HCT116 (cell line): ENCODE results near the gene CNTFR. TPM values are rescaled to one million over a fixed set of nuclear protein-coding genes. Genes with fewer than 3 reads are reported as not detected.
A peak's percentile ranks its signal among the peaks of the same experiment; 100 is the strongest.

Experiments used
- ATAC-seq: fragments of 200-7000 bp; cut with Tn5 transposase; 2 replicates; pipeline ENCODE4 v1.9.1; 2020; ENCODE audit warnings: mild to moderate bottlenecking, moderate library complexity
- BruUV-seq: library from RNA; stranded (reverse); fragments of 400-500 nt; replicated peaks from 2 replicates; lab custom pipeline; 2021; lab: Mats Ljungman, UMichigan
- CTCF ChIA-PET: fragments of 300-600 bp; sonication (Branson Sonifier 250); formaldehyde crosslinking; loops from one replicate; lab custom pipeline; 2021; ENCODE audit warnings: antibody characterized with exemption; lab: Charles Lee
- POLR2A ChIA-PET: fragments of 300-600, 350-600 bp; sonication (Branson Sonifier 250); formaldehyde crosslinking; loops from one replicate; lab custom pipeline; 2021; ENCODE audit warnings: antibody characterized with exemption; lab: Charles Lee
- RAD21 ChIA-PET, 2 experiments: fragments of 300-600 bp; sonication (Branson Sonifier 250); formaldehyde crosslinking; loops; one replicate each; lab custom pipeline; 2023; ENCODE audit warnings: low total read pairs in 2 of 2; ENCODE audit not compliant: uncharacterized antibody in 2 of 2, unreplicated experiment in 2 of 2, low non-redundant PET in 1 of 2; lab: Charles Lee
- DNase-seq: peaks from one replicate; pipeline ENCODE4 v3.0.0-alpha.2; 2010; ENCODE audit warnings: low read depth, low spot score
- H2AFZ ChIP-seq: fragments of 200-600 bp; shearing (Covaris generic), sonication (generic); 2 replicates; pipeline ENCODE4 v1.6.1; 2017; ENCODE audit warnings: low read depth, mixed run types, mixed read lengths, antibody characterized with exemption, low read length; ENCODE audit not compliant: poor library complexity, severe bottlenecking
- H3K27ac ChIP-seq: 2 replicates; pipeline ENCODE4 v1.5.1; 2012; ENCODE audit warnings: low read depth, low read length
- H3K27me3 ChIP-seq: fragments of 200-600 bp; sonication (generic); 2 replicates; pipeline ENCODE4 v1.6.1; 2016; ENCODE audit warnings: mixed run types, low read length, mixed read lengths; ENCODE audit not compliant: insufficient read depth
- H3K36me3 ChIP-seq, 2 experiments: fragments of 200-500 bp in 1 of 2; fragments of 200-600 bp in 1 of 2; sonication (Bioruptor generic) in 1 of 2; sonication (generic) in 1 of 2; 2 replicates each; pipeline versions ENCODE4 v1.5.1 to v1.6.1; 2014 to 2016; ENCODE audit warnings: low read length in 2 of 2, inconsistent platforms in 1 of 2, mixed read lengths in 1 of 2, mixed run types in 1 of 2; ENCODE audit not compliant: insufficient read depth in 2 of 2, control insufficient read depth in 1 of 2
- H3K4me1 ChIP-seq, 2 experiments: fragments of 200-600 bp in 1 of 2; sonication (generic) in 1 of 2; 2 replicates each; pipeline versions ENCODE4 v1.5.1 to v1.6.1; 2012 to 2017; ENCODE audit warnings: low read length in 2 of 2, inconsistent platforms in 1 of 2, mild to moderate bottlenecking in 1 of 2, mixed read lengths in 1 of 2, mixed run types in 1 of 2, moderate library complexity in 1 of 2; ENCODE audit not compliant: insufficient read depth in 2 of 2, control insufficient read depth in 1 of 2
- H3K4me2 ChIP-seq: fragments of 200-600 bp; sonication (generic); 2 replicates; pipeline ENCODE4 v1.6.1; 2017; ENCODE audit warnings: mixed run types, low read length, mixed read lengths
- H3K4me3 ChIP-seq, 2 experiments: fragments of 200-600 bp in 1 of 2; sonication (generic) in 1 of 2; replicated peaks in 1 of 2; 2 replicates each; pipeline ENCODE4 v1.5.1; 2011 to 2016; ENCODE audit warnings: low read length in 2 of 2, control low read depth in 1 of 2, low read depth in 1 of 2, mild to moderate bottlenecking in 1 of 2, mixed read lengths in 1 of 2, mixed run types in 1 of 2
- H3K79me2 ChIP-seq: fragments of 200-600 bp; sonication (generic); 2 replicates; pipeline ENCODE4 v1.6.1; 2017; ENCODE audit warnings: mild to moderate bottlenecking, mixed run types, low read length, moderate library complexity, mixed read lengths; ENCODE audit not compliant: insufficient read depth
- H3K9ac ChIP-seq: fragments of 200-600 bp; sonication (generic); 2 replicates; pipeline ENCODE4 v1.6.1; 2016; ENCODE audit warnings: low read length, mixed read lengths
- H3K9me2 ChIP-seq: fragments of 200-600 bp; sonication (generic), shearing (Covaris generic); 2 replicates; pipeline ENCODE4 v1.6.1; 2017; ENCODE audit warnings: mixed run types, mild to moderate bottlenecking, moderate library complexity; ENCODE audit not compliant: insufficient read depth
- H3K9me3 ChIP-seq, 2 experiments: fragments of 200-500 bp in 1 of 2; fragments of 200-600 bp in 1 of 2; sonication (Bioruptor generic) in 1 of 2; sonication (generic) in 1 of 2; 2 replicates each; pipeline ENCODE4 v1.6.1; 2014 to 2017; ENCODE audit warnings: low read length in 2 of 2, mixed read lengths in 2 of 2, inconsistent platforms in 1 of 2, low read depth in 1 of 2, mild to moderate bottlenecking in 1 of 2, mixed run types in 1 of 2, moderate library complexity in 1 of 2; ENCODE audit not compliant: control insufficient read depth in 1 of 2, insufficient read depth in 1 of 2
- H4K20me1 ChIP-seq: fragments of 200-600 bp; sonication (generic), shearing (Covaris generic); 2 replicates; pipeline ENCODE4 v1.6.1; 2017; ENCODE audit warnings: mixed run types, mild to moderate bottlenecking, moderate library complexity; ENCODE audit not compliant: insufficient read depth
- CBX3 ChIP-seq: IDR thresholded peaks from 2 replicates; pipeline ENCODE4 v1.6.1; 2012; ENCODE audit warnings: low read depth
- CEBPB ChIP-seq: IDR thresholded peaks from 2 replicates; pipeline ENCODE4 v1.6.1; 2012; ENCODE audit warnings: low read depth
- CTCF ChIP-seq, 3 experiments: fragments of 200-600 bp in 1 of 3; sonication (generic) in 1 of 3; IDR thresholded peaks in 2 of 3; conservative IDR thresholded peaks in 1 of 3; 2 replicates each; pipeline ENCODE4 v1.5.1; 2012 to 2017; ENCODE audit warnings: low read depth in 2 of 3, low read length in 2 of 3, antibody characterized with exemption in 1 of 3, borderline replicate concordance in 1 of 3, control low read depth in 1 of 3, mild to moderate bottlenecking in 1 of 3, mixed read lengths in 1 of 3, mixed run types in 1 of 3, moderate library complexity in 1 of 3; ENCODE audit not compliant: insufficient read depth in 1 of 3
- EGR1 ChIP-seq: IDR thresholded peaks from 2 replicates; pipeline ENCODE4 v1.6.1; 2012; ENCODE audit warnings: low read depth
- POLR2A ChIP-seq: IDR thresholded peaks from 2 replicates; pipeline ENCODE4 v1.7.0; 2011; ENCODE audit warnings: borderline replicate concordance; ENCODE audit not compliant: insufficient read depth, insufficient read length; ENCODE audit errors: extremely low read depth
- POLR2AphosphoS5 ChIP-seq: IDR thresholded peaks from 2 replicates; pipeline ENCODE4 v1.6.1; 2011; ENCODE audit warnings: mild to moderate bottlenecking, low read depth, low read length, moderate library complexity
- RAD21 ChIP-seq: IDR thresholded peaks from 2 replicates; pipeline ENCODE4 v1.6.1; 2012; ENCODE audit warnings: low read depth, mild to moderate bottlenecking
- SIN3A ChIP-seq: IDR thresholded peaks from 2 replicates; pipeline ENCODE4 v1.6.1; 2012; ENCODE audit warnings: low read depth
- TCF7L2 ChIP-seq: IDR thresholded peaks from 2 replicates; pipeline ENCODE4 v1.7.0; 2011; ENCODE audit warnings: borderline replicate concordance, inconsistent platforms; ENCODE audit not compliant: insufficient read depth, insufficient read length; ENCODE audit errors: extremely low read depth
- YY1 ChIP-seq: IDR thresholded peaks from 2 replicates; pipeline ENCODE4 v1.6.1; 2011; ENCODE audit warnings: low read length, low read depth, moderate library complexity, mild to moderate bottlenecking; ENCODE audit not compliant: insufficient replicate concordance; ENCODE audit errors: extremely low read depth
- ZBTB33 ChIP-seq: IDR thresholded peaks from 2 replicates; pipeline ENCODE4 v1.6.1; 2011; ENCODE audit warnings: mild to moderate bottlenecking, low read length, moderate library complexity; ENCODE audit not compliant: insufficient replicate concordance; ENCODE audit errors: extremely low read depth
- ZFX ChIP-seq: fragments of 450-650 bp; IDR thresholded peaks from 2 replicates; pipeline ENCODE4 v1.6.1; 2017
- intact Hi-C: fragments of 100-400 bp; cut with micrococcal nuclease; formaldehyde crosslinking; loops from 2 replicates; pipeline ENCODE4 v1.10.0; 2022
- total RNA-seq: library from RNA; stranded (reverse); gene quantifications from one replicate; pipeline ENCODE4 v1.2.1, GENCODE V29; 2021; ENCODE audit not compliant: unreplicated experiment
- TF ChIP-seq, protein P1 (sequence below): IDR thresholded peaks from 2 replicates; pipeline ENCODE4 v1.6.1; 2012

CNTFR gene
- total RNA-seq, 1 experiment from 2014 or later = not detected

- ATAC-seq = 0 out of 2 replicates have a peak, but pooled peaks have one; percentile 1
- Histone ChIP-seq H2AFZ (peak overlapping the region; percentile 86), H3K9me2 (no peaks in the 10 kb centered on the region), H3K79me2 (no peaks in the 10 kb centered on the region), H3K27me3 (peaks cover 8% of the 10 kb centered on the region; the same call in 1 of the 2 replicates), H3K36me3 (no peaks in the 10 kb centered on the region), H3K9ac (0 out of 2 replicates have a peak overlapping the region, but pooled peaks have one; percentile 7), H3K9me3 (no peaks in the 10 kb centered on the region), H3K4me3 (peak overlapping the region; percentile 36 to 49), H3K4me1 (peaks cover 6 to 26% of the 10 kb centered on the region in 2 experiments), H4K20me1 (no peaks in the 10 kb centered on the region), H3K27ac (no peak overlapping the region), H3K4me2 (peak overlapping the region; percentile 75)
- RAD21 ChIA-PET = no interaction called here
- intact Hi-C loops = no loop called here
- no TSS peak for BruUV-seq
- CTCF ChIA-PET = no interaction called here
- POLR2A ChIA-PET = interaction anchor here (1.7 kb wide), 1 partner anchor 10 kb away, joined by 7 read pairs; the partner anchor contains the start of gene SIGMAR1
- no peak for DNase-seq
- TF ChIP-seq CEBPB (no peak), EGR1 (no peak), POLR2AphosphoS5 (no peak), TCF7L2 (no peak), ZFX (no peak), YY1 (no peak), SIN3A (no peak), CTCF (IDR thresholded peaks at IDR 0.05 in 2 of 3, conservative IDR thresholded peaks at IDR 0.05 in 1 of 3; ENCODE audit: borderline replicate concordance in 1 of 3, insufficient read depth in 1 of 3, low read depth in 2 of 3, low read length in 2 of 3) (no peak), ZBTB33 (no peak), POLR2A (no peak), CBX3 (no peak), RAD21 (no peak)
- TF ChIP-seq, protein P1, sequence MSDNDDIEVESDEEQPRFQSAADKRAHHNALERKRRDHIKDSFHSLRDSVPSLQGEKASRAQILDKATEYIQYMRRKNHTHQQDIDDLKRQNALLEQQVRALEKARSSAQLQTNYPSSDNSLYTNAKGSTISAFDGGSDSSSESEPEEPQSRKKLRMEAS = no peak
These were observed 38.5 kb upstream of the CNTFR start for GRCh38 chr9:34627716-34628655.
